Fibroblast of peridontal ligament (primary cell): Measurements from ENCODE around the gene C13orf46.
"Not testable (repeated sequence)": the region's sequence is repeated elsewhere in the genome, so short reads cannot be mapped to it uniquely, and the experiment has no call there.

Source experiments
- DNase-seq: peaks from one replicate; pipeline ENCODE4 v3.0.0-alpha.2; 2010; ENCODE audit errors: extremely low read depth

The C13orf46 gene

DNA sequence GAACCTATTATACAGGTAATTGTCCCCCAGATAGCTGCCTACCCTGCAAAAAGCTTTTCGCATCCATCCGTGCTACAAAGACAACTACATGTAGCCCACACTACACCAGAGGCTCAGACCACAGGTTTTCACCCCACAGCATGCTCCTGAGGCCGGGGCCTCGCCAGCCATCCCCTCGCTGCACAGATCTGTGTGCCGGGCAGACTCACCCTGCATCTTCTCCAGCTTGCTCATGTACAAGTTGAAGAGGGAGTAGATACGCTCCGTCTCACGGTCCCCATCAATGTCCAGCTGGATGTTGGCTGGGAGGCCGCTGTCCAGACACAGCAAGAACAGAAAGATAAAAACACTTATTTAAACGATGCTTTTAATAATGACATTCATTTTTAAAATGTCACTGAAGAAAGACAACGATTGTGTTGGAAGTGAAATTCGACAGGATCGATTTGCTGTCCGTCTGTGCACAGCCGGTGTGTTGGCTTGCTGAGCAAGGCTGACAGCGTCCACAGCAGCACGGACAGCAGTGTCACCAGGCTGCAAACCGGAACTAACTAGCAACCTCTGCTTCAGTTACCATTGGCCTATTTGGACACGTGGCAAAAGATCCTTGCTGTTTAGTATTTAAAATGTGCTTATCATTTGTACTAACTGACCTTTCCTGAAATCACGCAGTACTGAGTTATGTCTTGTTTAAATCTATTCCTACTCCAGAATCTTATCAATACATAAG, 18.6 kb upstream of the C13orf46 start:
- DNase-seq, result no peak

DNA sequence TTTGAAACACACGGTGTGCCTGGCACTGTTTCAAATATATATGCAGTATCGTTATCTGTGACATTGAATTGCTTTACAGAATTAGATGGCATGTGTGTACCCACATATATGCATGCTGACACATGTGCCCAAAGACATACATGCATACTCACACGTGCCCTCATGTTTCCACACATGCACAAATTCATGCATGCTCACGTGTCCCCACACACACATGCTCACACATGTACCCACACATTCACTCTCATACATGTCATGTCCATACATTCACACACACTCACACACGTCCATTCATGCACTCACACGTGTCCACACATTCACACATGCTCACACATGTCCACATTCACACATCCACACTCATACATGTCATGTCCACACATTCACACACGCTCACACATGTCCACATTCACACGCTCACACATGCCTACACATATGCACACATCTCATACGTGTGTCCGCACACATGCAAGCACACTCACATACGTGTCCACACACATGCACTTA, 17.9 kb upstream of the C13orf46 start:
- DNase-seq, result no peak

GRCh38 chr13:113991191-113991669, 17.4 kb upstream of the C13orf46 start:
- DNase-seq, result peak; percentile 23

DNA sequence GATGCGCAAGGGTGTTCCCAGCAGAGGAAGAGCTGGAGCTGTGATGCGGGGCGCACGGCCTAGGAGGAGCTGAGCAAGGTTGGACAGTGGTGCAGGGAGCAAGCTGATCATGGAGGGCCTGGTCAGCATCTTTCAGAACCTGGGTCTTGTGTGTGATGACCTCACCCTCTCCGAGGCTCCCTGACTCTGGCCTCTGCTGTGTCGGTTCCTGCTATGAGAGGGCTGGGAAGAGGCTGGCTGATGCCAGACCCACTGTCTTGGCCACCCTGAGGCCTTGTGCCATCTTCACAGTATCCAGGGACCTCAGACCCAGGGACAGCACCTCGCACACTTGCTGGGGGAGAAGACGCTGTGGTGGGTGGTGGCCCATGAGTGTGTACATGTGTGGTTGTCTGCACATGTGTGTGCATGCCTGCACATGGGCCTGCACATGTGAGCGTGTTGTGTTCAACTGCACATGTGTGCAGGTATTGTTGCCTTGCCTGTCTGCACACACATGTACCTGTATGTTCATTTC, 16.5 kb upstream of the C13orf46 start:
- no peak for DNase-seq

DNA sequence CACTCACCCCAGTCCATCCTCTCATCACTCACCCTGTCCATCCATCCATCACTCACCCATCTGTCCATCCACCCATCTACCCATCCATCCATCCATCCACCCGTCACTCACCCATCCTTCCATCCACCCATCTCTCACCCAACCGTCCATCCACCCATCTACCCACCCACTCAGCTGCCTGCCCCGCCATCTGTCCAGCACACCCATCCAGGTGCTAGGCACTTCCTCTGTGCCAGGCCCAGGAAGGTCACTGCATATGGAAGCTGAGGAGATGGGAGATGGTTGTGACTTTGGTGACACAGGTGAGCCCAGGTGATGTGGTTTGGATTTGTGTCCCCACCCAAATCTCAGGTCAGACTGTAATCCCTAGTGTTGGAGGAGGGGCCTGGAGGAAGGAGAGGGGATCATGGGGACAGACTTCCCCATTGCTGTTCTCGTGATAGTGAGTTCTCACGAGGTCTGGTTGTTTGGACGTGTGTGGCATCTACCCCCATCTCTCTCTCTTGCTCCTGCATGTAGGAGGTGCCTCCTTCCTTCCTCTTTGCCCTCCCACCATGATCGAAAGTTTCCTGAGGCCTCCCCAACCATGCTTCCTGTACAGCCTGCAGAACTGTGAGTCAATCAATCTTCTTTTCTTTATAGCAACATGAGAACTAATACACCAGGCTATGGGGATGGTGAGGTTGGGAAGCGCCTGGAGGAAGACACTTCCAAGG, 15.9 kb upstream of the C13orf46 start:
- DNase-seq, result no peak

DNA sequence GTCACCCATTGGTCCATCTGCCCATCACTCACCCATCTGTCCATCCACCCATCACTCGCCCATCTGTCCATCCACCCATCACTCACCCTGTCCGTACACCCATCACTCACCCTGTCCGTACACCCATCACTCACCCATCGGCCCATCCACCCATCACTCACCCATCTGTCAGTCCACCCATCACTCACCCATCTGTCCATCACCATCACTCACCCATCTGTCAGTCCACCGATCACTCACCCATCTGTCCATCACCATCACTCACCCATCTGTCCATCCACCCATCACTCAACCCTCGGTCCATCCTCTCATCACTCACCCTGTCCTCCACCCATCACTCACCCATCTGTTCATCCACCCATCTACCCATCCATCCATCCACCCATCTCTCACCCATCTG, 15.0 kb upstream of the C13orf46 start:
- not testable (repeated sequence) for DNase-seq

DNA sequence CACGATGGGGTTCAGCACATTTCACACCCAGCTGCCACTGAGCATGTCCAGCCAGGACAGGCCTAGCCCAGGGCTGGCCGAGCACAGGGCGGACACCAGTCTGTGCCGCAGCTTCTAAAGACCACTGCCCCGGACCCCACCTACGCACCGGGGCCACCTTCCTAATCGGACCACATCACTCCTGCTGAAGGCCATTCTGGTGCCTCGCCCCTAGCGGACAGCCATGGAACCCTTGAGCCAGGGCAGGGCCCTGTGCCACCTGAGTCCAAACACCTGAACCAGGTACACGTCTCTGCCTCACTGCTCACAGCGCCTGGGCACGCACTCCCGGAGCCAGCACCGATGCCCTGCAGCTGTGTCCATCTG, 8.4 kb upstream of the C13orf46 start:
- DNase-seq, result no peak

DNA sequence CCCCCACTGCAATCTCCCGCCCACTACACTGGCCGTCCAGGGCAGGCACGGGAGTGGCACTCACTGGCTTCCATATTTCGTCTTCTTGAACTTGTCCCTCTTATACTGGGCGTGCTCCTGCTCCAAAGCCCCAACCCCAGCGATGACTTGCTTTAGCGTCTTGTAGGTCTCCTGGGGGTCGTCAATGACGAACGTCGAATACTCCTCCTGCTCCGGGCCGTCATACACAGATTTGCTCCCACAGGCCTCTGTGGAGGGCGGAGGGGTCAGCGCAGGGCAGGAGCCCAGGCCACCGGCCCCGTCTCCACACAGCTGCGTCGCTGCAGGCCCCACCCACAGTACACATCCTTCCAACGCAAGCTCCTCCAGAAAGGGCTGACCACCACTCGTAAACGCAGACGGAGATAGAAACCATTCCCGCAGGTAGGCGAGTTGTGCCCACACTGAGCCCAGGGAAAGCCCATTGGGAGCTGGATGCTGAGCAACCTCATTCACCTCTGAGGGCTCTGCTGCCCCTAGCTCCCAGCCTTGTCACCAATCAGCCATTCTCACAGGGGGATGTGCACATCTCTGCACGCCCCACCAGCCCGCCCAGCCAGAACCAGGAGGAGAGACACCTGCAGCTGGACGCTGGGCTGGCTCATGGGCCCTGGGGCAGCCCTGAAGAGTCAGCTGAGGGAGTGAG, 7.9 kb upstream of the C13orf46 start:
- no peak for DNase-seq

DNA sequence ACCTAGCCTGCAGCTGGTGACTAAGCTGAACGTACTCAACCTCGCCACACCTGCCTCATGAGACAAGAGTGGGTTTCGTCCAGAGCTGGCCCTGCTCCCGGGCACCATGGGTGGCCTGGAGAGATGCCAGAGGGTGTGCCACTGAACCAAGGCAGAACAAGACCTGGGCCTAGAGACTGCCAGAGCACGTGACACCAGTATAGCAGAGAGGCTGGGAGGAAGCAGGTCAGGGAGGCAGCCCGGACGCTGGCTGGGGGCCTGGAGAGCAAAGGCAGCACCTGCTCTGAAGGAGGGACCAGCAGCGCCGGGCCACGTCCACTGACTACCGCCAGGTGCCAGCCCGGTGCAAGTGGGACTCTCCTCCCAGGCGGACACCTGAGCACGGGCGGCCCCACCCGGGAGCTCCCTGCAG, 7.3 kb upstream of the C13orf46 start:
- DNase-seq, result no peak

- DNase-seq, result no peak
Measured at GRCh38 chr13:113980489-113981064, 6.7 kb upstream of the C13orf46 start.

DNA sequence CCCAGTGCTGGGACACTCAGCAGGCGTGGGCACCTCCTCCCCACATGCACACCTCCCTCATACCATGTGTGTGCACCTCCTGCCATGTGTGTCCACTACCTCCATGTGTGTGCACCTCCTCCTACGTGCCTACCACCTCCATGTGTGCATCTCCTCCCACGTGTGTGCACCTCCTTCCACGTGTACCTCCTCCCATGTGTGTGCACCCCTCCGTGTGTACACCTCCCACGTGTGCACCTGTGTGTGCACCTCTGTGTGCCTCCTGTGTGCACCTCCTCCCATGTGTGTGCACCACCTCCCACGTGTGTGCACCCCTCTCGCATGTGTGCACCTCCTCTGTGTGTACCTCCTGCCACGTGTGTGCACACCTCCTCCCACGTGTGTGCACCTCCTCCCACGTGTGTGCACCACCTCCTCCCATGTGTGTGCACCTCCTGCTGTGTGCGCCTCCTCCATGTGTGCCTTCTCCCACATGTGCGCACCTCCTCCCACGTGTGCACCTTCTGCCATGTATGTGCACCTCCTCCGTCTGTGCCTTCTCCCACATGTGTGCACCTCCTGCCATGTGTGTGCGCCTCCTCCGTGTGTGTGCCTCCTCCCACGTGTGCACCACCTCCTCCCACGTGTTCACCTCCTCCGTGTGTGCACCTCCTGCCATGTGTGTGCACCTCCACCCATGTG, 6.1 kb upstream of the C13orf46 start:
- DNase-seq, result no peak

DNA sequence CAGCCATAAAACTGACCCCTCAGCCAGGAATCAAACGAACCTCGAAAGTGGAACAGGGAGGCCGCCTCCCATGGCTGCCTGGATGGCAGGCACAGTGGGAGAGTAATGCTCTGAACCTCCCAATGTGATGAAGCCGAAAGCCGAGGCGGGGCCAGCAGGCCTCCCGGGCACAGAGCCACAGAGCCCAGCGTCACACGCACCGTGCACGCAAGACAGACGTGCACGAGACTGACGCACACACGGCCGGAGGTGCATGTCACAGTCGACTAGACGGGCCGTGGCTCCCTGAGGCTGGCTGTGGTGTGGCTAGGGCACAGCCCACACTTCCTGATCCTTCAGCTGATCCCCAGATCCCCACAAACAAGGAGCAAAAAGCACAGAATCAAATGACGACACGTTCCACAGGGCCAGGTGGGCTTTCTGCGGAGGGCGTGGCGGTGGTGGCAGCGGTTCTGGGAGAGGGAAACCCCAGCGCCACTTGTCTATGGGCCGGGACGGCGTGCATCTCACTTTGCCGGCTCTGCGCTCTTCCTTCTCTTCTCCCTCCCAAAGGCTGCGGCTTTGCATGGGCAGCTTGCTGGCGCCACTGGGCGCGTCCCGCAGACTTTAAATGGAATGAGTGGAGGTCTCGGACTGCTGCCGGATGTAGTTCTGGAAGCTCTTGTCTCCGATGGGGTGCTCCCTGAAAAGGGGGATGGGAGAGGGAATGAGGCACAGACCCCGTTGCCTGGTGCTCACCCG, 5.0 kb upstream of the C13orf46 start:
- DNase-seq, result no peak

DNA sequence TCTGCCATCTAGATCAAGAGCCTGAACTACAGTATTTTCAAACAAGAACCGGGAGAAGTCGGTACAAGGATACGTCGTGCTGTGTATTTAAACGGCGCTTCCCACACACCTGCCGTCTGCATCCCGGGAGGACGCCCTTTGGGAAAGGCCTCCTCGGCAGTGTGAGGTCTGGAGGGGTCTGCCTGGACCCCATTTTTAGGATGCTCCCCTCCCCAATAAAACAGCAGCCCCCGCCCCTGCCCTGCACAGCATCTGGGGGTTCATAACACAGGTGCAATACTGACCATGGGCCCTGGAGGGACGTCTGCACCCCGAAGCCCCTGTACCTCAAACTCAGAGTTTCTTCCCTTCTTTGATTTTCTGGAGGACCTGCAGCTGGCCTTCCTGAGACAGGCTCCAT, 4.1 kb upstream of the C13orf46 start:
- DNase-seq, result no peak

GRCh38 chr13:113976711-113977684, 3.1 kb upstream of the C13orf46 start:
- DNase-seq, result peak; percentile 58

DNA sequence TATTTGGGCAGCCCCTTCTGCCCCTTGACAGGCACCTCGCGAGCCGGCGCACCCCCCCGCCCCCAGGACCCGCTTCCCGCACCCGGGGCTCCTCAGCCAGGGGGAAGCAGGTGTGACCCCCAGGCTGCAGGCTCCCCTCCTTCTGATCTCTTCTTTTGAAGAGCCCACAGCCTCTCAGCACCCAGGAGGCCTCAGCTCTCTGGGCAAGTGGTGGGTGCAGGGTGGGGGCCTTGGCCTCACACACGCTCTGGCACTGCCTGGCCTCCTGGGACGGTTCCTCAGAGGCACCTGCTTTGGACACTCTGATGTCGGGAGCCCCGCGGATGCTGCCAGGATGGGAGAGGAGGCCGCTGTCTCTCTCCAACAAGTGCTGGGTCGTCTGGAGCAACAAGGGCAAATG, 1.5 kb upstream of the C13orf46 start:
- DNase-seq, result no peak

DNA sequence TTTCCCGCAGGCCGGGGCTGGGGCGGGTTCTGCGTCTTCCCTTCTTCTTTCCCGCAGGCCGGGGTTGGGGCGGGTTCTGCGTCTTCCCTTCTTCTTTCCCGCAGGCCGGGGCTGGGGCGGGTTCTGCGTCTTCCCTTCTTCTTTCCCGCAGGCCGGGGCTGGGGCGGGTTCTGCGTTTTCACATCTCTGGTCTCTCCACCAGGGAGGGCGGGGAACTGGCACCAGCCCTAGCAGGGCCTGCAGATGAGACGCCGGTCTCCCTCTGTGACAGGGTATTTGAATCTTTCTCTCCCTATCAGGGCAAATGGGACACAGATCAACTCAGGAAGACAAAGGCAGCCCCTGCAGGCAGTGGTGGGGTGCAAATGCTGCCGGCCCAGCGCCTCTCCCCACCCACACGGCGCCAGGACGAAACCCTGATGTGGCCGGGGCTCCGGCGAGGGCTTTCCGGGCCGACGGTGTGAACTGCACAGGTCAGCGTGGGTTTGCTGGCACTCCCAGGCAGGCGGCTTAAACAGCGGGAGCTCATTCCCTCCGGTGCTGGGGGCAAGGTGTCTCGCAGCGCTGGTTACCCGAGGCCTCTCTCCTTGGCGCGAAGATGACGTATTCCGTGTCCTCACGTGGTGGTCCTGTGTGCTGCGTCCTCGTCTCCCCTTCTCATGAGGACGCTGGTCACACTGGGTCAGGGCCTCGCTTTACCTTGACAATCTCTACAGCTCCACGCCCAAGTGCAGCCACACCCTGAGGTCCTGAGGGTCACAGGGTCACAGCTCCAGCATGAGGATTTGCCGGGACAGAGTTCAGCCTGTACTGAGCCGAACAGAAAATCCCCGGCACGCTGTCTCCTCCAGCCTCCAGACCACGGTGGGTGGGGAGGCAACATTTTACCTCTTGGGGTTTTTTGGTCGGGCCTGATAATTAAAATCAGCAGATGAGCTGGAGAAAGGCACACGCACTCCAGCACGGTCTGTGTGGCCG, 717 bp upstream of the C13orf46 start:
- no peak for DNase-seq

- no peak for DNase-seq
Measured at GRCh38 chr13:113972451-113973217, 1.2 kb downstream of the C13orf46 start.
